SJCRH30 (cell line): Measurements from ENCODE around the gene GPC1. TPM values are rescaled to one million over a fixed set of nuclear protein-coding genes. Genes with fewer than 3 reads are reported as not detected.

Experiments used
- DNase-seq, 2 experiments: peaks; one replicate each; pipeline ENCODE4 v3.0.0-alpha.2; 2015 to 2020
- H3K27ac ChIP-seq: fragments of 250-450 bp; sonication (Bioruptor Pico); 2 replicates; pipeline ENCODE4 v1.5.1; 2020; ENCODE audit warnings: mild to moderate bottlenecking, moderate library complexity
- H3K27me3 ChIP-seq: fragments of 250-450 bp; sonication (Bioruptor Pico); 2 replicates; pipeline ENCODE4 v1.5.1; 2020; ENCODE audit warnings: mild to moderate bottlenecking, moderate library complexity
- H3K36me3 ChIP-seq: fragments of 250-450 bp; sonication (Bioruptor Pico); 2 replicates; pipeline ENCODE4 v1.5.1; 2020; ENCODE audit warnings: mild to moderate bottlenecking, moderate library complexity
- H3K4me1 ChIP-seq: fragments of 250-450 bp; sonication (Bioruptor Pico); 2 replicates; pipeline ENCODE4 v1.5.1; 2020; ENCODE audit warnings: mild to moderate bottlenecking, moderate library complexity
- H3K4me3 ChIP-seq: fragments of 250-450 bp; sonication (Bioruptor Pico); 2 replicates; pipeline ENCODE4 v1.5.1; 2020; ENCODE audit warnings: mild to moderate bottlenecking, moderate library complexity
- H3K9me3 ChIP-seq: fragments of 250-450 bp; sonication (Bioruptor Pico); replicated peaks from 2 replicates; pipeline ENCODE4 v1.5.1; 2020; ENCODE audit warnings: mild to moderate bottlenecking, moderate library complexity
- total RNA-seq: library from RNA; depleted of rRNA; stranded (reverse); fragments of >200 nt; shearing (Covaris generic); gene quantifications from 2 replicates; pipeline ENCODE4 v1.2.3, GENCODE V29; 2014

GPC1 gene
- total RNA-seq, 1 experiment from 2014 or later, result 78.1 TPM

DNA sequence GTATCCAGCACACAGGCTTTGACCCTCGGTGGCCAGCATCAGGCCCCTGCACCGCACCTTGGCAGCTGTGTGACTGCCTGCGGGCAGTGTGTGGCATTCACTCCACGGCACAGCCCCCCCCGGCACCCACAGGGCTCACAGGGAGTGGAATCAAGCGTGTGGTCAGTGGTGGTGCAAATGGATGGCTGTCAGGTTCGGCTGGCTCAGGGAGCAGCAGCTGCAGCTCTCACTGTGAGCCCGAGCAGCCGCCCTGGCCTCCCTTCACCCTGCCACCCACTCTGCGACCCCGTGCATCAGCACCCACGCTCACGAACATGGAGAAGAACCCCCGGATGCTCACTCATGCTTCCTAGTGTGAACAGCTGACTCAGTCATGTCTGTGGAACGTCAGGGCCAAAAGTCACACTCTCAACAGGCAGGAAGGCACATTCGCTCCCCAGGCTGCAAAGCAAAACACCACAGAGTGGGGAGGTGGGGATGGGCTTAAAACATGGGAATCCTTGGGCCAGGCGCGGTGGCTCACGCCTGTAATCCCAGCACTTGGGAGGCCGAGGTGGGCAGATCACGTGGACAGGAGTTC is 41.5 kb upstream of the GPC1 start:
- no peak for DNase-seq
- Histone ChIP-seq H3K36me3 (no peaks in the 10 kb centered on the region), H3K4me3 (no peak overlapping the region), H3K9me3 (no peaks in the 10 kb centered on the region), H3K4me1 (peaks cover 13% of the 10 kb centered on the region; the same call in 1 of the 2 replicates), H3K27me3 (peaks cover 6% of the 10 kb centered on the region; the same call in 1 of the 2 replicates), H3K27ac (no peak overlapping the region)

DNA sequence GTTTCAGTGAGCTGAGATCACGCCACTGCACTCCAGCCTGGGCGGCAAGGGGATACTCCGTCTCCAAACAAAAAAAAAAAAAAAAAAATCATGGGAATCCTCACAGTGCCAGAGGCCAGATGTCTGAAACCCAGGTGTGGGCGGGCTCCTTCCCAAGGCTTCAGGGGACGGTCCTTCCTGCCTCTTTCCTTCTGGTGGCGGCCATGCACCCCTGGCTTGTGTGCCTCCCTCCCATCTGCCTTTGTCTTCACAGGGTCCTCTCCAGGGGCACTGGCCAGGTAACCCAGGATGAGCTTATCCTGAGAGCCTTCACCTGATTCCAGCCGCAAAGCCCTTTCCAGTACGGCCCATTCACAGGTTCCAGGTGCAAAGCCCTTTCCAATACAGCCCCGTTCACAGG is 40.9 kb upstream of the GPC1 start:
- Histone ChIP-seq H3K4me1 (peaks cover 13% of the 10 kb centered on the region; the same call in 1 of the 2 replicates), H3K36me3 (no peaks in the 10 kb centered on the region), H3K4me3 (no peak overlapping the region), H3K9me3 (no peaks in the 10 kb centered on the region), H3K27me3 (peaks cover 6% of the 10 kb centered on the region; the same call in 1 of the 2 replicates), H3K27ac (no peak overlapping the region)
- no peak for DNase-seq

DNA sequence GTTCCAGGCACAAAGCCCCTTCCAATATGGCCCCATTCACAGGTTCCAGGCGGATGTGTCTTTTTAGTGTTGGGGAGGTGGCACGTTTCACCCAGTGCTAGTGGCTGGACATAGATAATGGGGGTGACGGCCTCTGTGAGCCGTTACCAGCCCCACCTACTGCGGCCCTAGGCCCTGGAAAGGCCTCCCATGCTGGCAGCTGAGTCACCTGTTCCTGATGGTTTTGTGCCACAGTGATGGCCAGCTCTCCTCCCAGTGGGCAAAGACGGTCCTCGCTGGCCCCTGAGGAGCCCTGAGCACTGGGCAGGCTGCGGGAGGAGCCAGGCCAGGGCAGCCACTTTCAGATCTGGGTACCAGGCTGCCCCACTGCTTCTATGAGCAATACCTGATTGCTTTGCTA is 40.0 kb upstream of the GPC1 start:
- Histone ChIP-seq H3K36me3 (no peaks in the 10 kb centered on the region), H3K27ac (no peak overlapping the region), H3K9me3 (no peaks in the 10 kb centered on the region), H3K4me1 (peaks cover 13% of the 10 kb centered on the region; the same call in 1 of the 2 replicates), H3K4me3 (no peak overlapping the region), H3K27me3 (peaks cover 13% of the 10 kb centered on the region; the same call in 1 of the 2 replicates)
- no peak for DNase-seq

DNA sequence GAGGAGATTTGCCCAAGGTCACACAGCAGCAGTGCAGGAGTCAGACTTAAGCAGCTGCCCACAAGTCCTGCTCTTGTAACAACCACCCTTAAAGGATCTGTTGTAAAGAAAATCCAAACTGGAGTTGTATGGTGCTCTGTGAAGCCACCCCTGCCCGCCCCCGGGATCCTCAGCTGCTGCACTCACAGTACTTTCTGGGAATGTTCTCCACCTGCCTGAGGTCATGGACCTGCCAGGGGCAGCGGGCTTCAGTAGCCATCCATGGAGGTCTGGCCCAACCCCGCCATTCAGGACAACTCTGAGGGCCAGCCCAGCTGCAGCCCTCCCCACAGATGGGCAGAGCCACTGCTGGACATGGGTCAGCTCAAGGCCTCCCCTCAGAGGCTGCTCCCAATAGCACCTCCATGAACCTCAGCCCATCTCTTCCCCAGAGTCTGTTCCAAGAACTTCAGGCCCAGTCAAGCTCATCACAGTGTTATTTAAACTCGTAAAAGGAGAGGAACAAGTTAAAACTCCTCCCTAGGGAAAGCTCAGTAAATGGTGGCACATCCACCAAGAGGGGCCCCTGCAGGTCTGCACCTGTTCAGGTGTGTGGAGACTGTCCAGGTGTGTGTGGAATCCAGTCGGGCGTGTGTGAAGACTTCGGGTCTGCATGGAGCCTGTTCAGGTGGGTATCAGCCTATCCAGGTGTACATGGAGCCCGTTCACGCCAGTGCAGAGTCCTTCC is 39.4 kb upstream of the GPC1 start:
- Histone ChIP-seq H3K27me3 (peaks cover 18% of the 10 kb centered on the region), H3K9me3 (no peaks in the 10 kb centered on the region), H3K4me1 (peaks cover 13% of the 10 kb centered on the region; the same call in 1 of the 2 replicates), H3K36me3 (no peaks in the 10 kb centered on the region), H3K4me3 (no peak overlapping the region), H3K27ac (no peak overlapping the region)
- DNase-seq, result peak in 1 of 2 experiments; percentile 1

DNA sequence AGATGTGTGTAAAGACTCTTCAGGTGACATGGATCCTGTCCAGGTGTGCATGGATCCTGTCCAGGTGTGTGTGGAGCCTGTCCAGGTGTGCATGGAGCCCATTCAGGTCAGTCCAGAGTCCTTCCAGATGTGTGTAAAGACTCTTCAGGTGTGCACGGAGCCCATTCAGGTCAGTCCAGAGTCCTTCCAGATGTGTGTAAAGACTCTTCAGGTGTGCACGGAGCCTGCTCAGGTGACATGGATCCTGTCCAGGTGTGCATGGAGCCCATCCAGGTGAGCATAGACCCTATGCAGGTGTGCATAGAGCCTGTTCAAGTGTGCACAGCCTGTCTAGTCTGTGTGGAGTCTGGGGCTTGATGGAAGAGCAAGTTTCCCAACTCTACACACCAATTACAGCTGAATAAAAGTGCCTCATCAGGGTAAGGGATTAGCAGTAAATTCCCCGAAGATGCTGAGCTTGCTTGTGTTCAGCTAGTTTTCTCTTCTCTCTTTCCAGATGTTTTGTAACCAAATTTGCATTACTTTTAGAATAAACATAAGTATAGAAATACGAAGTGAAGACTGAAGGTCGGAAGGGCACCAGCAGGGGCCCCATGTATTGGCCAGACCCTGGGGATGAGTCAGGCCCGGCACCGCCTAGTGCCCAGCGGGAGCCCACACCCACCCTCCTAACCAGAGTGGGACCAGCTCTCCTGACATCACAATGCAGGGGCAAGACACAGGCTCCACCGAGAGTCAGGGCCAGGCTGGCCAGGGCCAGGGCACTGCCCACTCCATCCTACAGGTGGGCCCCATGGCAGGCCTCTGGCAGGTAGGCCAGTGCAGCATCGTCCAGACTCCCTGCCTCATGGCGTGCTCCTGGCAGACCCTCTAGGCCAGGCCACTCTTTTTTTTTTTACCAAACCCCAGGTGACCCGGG is 38.6 kb upstream of the GPC1 start:
- DNase-seq, result peak in 1 of 2 experiments; percentile 9
- H3K9me3 ChIP-seq, result no peaks in the 10 kb centered on the region
- H3K4me3 ChIP-seq, result no peak overlapping the region
- no peak overlapping the region for H3K27ac ChIP-seq
- H3K27me3 ChIP-seq, result peaks cover 24% of the 10 kb centered on the region
- peaks cover 10% of the 10 kb centered on the region; the same call in 1 of the 2 replicates for H3K4me1 ChIP-seq
- H3K36me3 ChIP-seq, result no peaks in the 10 kb centered on the region

DNA sequence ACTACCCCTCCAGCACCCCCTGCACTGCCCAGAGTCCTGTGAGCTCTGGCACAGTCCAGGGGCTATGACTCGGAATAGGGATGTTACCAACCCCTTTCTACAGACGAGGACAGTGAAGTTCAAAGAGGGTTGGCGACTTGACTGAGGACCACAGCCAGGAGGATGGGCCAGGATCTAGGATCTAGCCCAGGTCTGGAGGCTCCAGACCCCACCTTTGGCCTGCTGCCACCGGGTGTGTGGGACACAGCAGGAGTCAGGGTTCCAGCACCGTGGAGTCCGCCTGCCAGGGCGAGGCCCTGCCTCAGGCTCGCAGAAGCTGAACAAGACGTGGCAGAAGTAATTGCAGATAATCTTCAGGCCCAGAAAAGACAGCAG is 37.9 kb upstream of the GPC1 start:
- DNase-seq, result peak in 1 of 2 experiments; percentile 2
- Histone ChIP-seq H3K36me3 (no peaks in the 10 kb centered on the region), H3K27me3 (peaks cover 24% of the 10 kb centered on the region), H3K9me3 (no peaks in the 10 kb centered on the region), H3K4me1 (peaks cover 3% of the 10 kb centered on the region; the same call in 1 of the 2 replicates), H3K27ac (no peak overlapping the region), H3K4me3 (no peak overlapping the region)

DNA sequence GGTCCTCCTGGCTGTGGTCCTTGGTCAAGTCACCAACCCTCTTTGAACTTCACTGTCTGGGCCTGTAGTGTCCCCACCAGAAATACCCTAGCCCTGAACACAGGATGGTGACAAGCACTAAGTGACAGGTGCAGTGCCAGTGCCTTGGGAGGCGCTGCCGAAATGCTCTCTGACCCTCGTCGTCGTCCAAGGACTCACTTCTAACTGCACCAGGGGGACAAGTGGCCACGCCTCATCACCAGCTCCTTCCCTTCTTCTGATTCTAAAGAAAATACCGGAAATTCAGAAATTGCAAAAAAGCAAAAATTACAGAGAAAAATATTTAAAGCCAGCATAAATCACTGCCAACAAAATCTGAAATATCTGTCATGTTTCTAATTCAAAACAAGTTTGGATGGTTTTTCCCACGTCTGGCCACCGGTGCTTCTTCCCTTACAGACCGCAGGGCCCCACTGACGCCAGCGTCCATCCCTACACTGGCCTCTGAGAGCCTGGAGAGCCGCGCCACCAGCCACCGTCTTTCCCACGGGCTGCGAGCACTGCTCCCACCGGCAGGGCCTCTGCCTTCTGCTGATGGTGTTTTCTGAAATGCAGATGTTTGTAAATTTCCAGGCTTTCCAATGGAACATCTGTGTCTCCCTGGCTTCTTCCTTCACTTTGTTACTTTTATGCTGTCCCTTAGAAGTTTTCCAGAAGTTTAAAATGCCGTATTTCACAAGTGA is 37.4 kb upstream of the GPC1 start:
- no peaks in the 10 kb centered on the region for H3K4me1 ChIP-seq
- peaks cover 24% of the 10 kb centered on the region for H3K27me3 ChIP-seq
- no peaks in the 10 kb centered on the region for H3K9me3 ChIP-seq
- no peak overlapping the region for H3K4me3 ChIP-seq
- no peak for DNase-seq
- no peaks in the 10 kb centered on the region for H3K36me3 ChIP-seq
- no peak overlapping the region for H3K27ac ChIP-seq

DNA sequence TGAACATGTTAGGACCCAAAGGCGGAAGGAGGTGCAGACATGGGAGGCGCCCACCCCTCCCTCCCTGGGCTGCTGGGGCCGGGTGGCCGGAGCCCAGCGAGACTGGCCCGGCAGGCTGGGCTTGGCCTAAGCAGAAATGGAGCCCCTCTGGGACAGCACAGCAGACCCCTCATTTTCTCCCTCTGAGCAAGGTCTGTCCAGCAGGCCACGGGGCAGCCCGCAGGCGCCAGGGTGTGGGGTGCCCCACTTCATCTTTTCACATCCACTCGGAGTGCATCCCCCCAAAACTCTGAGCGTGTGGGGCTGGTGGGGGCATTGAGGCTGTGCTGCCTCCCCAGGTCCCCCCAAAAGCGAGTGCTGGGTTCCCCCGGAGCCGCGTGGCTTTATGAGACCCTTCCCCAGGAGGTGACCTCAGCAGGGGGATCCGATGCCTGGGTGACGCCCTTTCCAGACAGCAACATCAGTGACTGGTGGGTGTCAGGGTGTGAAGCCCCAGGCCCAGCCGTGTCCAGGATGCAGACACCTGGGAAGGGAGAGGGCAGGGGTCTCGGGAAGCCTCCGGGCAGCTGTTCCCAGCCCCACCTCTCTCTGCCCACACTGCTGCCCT is 36.7 kb upstream of the GPC1 start:
- DNase-seq, result no peak
- H3K9me3 ChIP-seq, result no peaks in the 10 kb centered on the region

DNA sequence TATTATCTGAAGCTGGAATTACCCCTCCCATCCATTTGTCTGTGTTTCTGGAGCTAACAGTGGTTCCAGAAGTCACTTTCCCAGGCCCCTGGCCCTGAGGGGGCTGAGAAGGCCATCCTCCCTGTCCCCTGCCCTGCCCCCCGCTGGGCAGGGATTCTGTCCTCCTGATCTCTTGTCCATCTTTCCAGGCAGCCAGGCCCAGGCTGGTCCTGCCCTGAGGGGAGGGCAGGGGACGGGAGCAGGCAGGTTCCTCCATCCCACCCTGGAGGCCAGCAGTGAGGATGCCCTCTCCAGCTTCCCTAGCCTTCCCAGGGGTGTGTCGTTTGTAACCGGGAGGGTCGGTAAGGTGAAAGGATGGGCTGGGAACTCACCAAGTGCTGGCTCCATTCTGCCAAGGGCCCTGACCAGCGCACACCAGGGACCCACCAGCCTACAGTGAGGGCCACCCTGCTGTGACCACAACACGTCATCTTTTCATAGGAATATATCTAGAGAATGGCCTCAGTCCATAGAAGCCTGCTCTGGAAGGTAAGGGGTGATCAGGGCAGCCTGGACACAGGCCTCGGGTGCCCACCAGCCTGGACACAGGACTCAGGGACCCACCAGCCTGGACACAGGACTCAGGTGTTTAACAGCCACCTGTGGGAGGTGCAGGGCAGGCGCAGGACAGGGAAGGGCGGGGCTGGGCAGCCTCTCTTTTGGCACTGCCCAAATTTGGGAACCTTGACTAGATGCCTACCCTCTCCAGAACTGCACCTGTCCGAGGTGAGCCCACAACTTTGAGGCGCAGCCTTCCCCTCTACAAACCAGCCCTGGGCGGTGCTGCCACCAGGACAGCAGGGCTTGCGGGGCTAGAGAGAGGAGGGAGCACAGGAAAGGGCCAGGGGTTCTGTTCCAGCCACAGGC is 35.8 kb upstream of the GPC1 start:
- no peaks in the 10 kb centered on the region for H3K4me1 ChIP-seq
- H3K27ac ChIP-seq, result no peak overlapping the region
- no peaks in the 10 kb centered on the region for H3K9me3 ChIP-seq
- no peak overlapping the region for H3K4me3 ChIP-seq
- no peaks in the 10 kb centered on the region for H3K36me3 ChIP-seq
- H3K27me3 ChIP-seq, result peaks cover 24% of the 10 kb centered on the region
- no peak for DNase-seq

More for the DNA sequence above, 36.7 kb upstream of the GPC1 start:
- Histone ChIP-seq H3K27ac (no peak overlapping the region), H3K36me3 (no peaks in the 10 kb centered on the region), H3K27me3 (peaks cover 24% of the 10 kb centered on the region), H3K4me3 (no peak overlapping the region), H3K4me1 (no peaks in the 10 kb centered on the region)

DNA sequence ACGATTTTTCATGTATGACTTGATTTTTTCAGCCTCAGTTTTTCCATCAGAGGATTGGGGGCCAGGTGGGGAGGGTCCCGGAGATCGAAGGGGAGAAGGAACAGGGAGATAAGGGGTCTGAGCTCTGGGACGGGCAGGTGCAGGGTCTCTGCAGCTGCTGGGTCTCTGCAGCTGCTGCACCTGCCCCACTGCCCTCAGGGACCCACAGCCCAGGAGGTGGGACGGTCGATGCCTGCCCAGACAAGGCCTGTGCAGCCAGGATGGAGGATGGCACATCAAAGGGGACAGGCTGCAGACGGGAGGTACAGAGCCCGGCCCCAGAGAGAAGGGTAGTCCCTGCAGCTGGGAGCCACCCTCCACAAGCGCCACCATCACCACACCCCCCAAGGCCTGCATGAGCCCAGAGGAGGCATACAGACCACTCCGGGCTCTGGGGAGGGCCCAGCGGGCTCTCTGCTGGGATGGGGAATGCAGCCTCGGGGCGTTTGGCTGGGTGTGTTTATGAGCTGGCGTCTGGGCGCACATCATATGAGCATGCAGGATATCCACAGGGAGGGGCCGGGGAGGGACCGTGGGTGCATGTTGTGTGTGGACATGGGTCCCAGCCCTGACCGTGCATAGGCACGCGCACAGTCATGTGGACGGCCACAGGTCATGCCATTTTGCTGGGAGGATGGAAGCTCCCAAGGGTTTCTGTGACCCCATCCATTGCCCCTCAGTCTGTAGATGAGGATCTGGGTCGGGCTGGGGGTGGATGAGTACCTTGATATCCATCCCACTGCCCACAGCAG is 34.9 kb upstream of the GPC1 start:
- no peaks in the 10 kb centered on the region for H3K4me1 ChIP-seq
- H3K27me3 ChIP-seq, result peaks cover 24% of the 10 kb centered on the region
- no peak for DNase-seq

DNA sequence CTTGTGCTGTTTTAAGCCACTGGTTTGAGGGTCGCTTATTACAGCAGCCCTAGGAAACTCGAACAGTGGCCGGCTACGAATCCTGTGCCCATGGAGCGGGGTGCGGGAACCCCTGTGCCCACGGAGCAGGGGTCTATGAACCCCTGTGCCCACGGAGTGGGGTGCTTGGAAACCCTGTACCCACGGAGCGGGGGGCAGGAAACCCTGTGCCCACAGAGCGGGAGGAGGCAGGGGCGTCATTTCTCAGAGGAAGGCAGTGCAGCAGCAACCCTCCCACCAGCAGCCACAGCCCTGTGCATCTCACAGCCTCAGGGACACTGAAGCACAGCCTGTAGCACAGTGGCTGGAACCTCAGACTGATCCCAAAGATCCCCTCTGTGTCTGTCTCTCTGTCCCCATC is 34.2 kb upstream of the GPC1 start:
- Histone ChIP-seq H3K4me3 (no peak overlapping the region), H3K4me1 (no peaks in the 10 kb centered on the region), H3K27me3 (peaks cover 24% of the 10 kb centered on the region), H3K9me3 (no peaks in the 10 kb centered on the region), H3K36me3 (no peaks in the 10 kb centered on the region), H3K27ac (no peak overlapping the region)
- DNase-seq, result no peak

More for the DNA sequence above, 34.9 kb upstream of the GPC1 start:
- H3K4me3 ChIP-seq, result no peak overlapping the region
- no peaks in the 10 kb centered on the region for H3K36me3 ChIP-seq
- no peaks in the 10 kb centered on the region for H3K9me3 ChIP-seq
- no peak overlapping the region for H3K27ac ChIP-seq

DNA sequence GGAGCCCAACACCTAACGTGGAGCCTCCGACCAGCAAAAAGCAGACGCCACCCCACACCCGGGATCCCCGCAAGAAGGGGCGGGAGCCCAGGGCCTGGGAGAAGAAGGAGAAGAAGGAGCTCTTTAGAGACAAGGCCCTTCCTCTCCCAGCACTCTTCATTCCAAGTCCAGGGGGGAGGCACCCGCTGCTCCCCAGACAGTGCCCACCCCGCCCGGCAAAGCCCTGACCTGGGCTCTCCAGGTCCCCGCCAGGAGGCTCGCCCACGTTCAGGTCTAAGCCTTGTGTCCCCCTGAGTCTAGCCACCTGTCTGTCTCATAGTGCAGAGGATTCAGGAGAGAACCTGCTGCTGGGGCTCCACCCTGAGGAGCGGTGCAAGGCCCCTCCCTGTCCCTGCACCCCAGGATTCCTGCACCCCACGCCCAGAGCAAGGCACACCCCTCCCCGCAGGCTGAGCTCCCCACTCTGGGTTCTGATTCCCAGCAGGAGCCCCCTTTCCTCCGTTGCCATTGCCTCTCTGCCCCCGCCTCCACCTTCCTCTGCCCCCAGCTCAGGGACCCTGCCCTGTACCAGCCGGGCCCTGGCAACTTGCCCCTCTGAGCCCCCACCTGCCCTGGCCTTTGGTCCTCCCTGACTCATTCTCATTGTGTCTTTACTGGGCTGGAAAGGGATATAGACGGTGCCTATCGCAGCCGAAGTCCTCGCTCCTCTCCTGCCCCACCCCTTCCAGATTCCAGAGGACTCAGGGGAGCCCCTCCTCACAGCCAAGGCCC is 33.5 kb upstream of the GPC1 start:
- DNase-seq, result no peak
- Histone ChIP-seq H3K36me3 (no peaks in the 10 kb centered on the region), H3K27me3 (peaks cover 24% of the 10 kb centered on the region), H3K9me3 (no peaks in the 10 kb centered on the region), H3K27ac (no peak overlapping the region), H3K4me3 (no peak overlapping the region), H3K4me1 (no peaks in the 10 kb centered on the region)
